HAP-1 (cell line): ENCODE data around the gene NCK2.

ENCODE experiments used
- DNase-seq, 2 experiments: peaks; one replicate each; pipeline ENCODE4 v3.0.0-alpha.2; 2016 to 2020; ENCODE audit warnings: low spot score in 2 of 2
- H3K27me3 ChIP-seq: fragments of 250-450 bp; sonication (Bioruptor Pico); 2 replicates; pipeline ENCODE4 v1.5.1; 2020; ENCODE audit warnings: low read depth, mild to moderate bottlenecking, moderate library complexity
- H3K36me3 ChIP-seq: fragments of 250-450 bp; sonication (Bioruptor Pico); replicated peaks from 2 replicates; pipeline ENCODE4 v1.5.1; 2020; ENCODE audit warnings: mild to moderate bottlenecking
- H3K4me1 ChIP-seq: fragments of 250-450 bp; sonication (Bioruptor Pico); 2 replicates; pipeline ENCODE4 v1.5.1; 2020; ENCODE audit warnings: mild to moderate bottlenecking
- H3K4me3 ChIP-seq: fragments of 250-450 bp; sonication (Bioruptor Pico); 2 replicates; pipeline ENCODE4 v1.5.1; 2020; ENCODE audit warnings: mild to moderate bottlenecking, moderate library complexity
- H3K9me3 ChIP-seq: fragments of 250-450 bp; sonication (Bioruptor Pico); 2 replicates; pipeline ENCODE4 v1.5.1; 2020; ENCODE audit warnings: mild to moderate bottlenecking, moderate library complexity
- in situ Hi-C: fragments of 300-500 bp; cut with MboI; formaldehyde crosslinking; loops from 3 replicates; pipeline ENCODE4 v1.14.3; 2020; ENCODE audit warnings: low sequenced_read_pairs, inconsistent platforms, mixed read lengths

NCK2 gene

DNA sequence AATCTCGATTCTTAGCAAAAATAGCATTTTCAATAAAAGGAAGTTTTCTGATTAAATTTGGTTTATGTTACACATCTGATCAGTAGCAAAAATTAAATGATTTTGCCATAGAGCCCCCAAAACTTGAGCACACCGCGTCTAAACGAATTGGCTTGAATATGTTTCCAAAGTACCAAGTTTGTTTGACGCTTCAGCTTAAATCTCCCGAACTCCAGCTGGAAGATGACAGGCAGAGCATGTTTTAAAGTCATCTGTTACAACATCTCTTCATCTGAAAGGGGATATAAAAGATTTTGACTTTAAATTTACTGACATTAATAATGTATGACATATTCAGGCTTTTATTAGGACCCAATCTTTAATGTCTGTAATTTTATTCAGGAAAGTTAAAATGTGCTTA lies 129.8 kb downstream of the NCK2 start:
- in situ Hi-C loops = no loop called here
- peaks cover 12% of the 10 kb centered on the region for H3K4me1 ChIP-seq
- DNase-seq = no peak
- no peaks in the 10 kb centered on the region for H3K27me3 ChIP-seq
- H3K9me3 ChIP-seq = no peaks in the 10 kb centered on the region
- H3K4me3 ChIP-seq = no peak overlapping the region
- H3K36me3 ChIP-seq = no peaks in the 10 kb centered on the region

DNA sequence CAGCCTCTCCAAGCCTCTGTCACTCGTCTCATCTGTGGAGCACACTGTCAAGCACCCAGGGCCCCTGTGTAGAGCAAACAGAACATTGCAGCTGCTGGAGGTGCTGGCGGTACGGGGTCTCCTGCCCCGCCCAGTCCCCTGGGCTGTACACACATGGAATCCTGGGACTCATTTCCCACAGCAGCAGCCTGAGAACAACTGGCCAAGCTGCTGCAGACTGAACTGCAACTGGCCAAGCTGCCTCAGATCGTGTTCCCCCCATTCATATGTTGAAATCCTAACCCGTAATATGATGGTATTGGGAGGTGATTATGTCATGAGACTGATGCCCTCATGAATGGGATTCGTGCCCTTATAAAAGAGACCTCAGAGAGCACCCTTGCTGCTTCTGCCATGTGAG lies 130.5 kb downstream of the NCK2 start:
- H3K4me3 ChIP-seq = no peak overlapping the region
- in situ Hi-C loops = no loop called here
- no peaks in the 10 kb centered on the region; the same call in 1 of the 2 replicates for H3K9me3 ChIP-seq
- H3K36me3 ChIP-seq = no peaks in the 10 kb centered on the region
- H3K4me1 ChIP-seq = peaks cover 12% of the 10 kb centered on the region
- peak in 1 of 2 experiments; percentile 21 for DNase-seq
- no peaks in the 10 kb centered on the region for H3K27me3 ChIP-seq

GRCh38 chr2:105876191-105876590 lies 131.5 kb downstream of the NCK2 start:
- no peaks in the 10 kb centered on the region; the same call in 1 of the 2 replicates for H3K9me3 ChIP-seq
- no peaks in the 10 kb centered on the region for H3K27me3 ChIP-seq
- H3K36me3 ChIP-seq = no peaks in the 10 kb centered on the region
- H3K4me3 ChIP-seq = no peak overlapping the region
- DNase-seq = no peak
- H3K4me1 ChIP-seq = peaks cover 12% of the 10 kb centered on the region
- in situ Hi-C loops = no loop called here

DNA sequence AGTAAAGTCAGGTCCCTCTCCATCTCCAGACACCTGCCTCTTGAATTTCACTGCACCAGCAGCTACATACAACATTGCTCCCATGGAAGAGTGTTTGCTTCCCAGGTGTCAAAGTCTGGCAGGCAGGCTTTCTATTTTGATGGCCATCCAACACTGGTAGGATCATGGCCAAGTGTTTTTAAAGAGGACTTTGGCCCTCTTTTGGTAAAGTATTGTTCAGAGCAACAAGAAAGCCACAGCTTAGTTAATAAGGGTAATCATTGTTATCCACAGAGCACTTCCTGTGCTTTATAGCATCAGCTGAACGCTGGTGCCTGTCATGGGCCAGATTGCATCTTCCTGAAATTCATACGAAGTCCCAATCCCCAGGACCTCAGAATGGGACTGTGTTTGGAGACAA lies 133.2 kb downstream of the NCK2 start:
- H3K4me3 ChIP-seq = no peak overlapping the region
- DNase-seq = no peak
- H3K9me3 ChIP-seq = no peaks in the 10 kb centered on the region; the same call in 1 of the 2 replicates
- H3K4me1 ChIP-seq = peaks cover 16% of the 10 kb centered on the region
- in situ Hi-C loops = no loop called here
- H3K36me3 ChIP-seq = no peaks in the 10 kb centered on the region
- H3K27me3 ChIP-seq = no peaks in the 10 kb centered on the region

- Histone ChIP-seq H3K4me1 (peaks cover 5% of the 10 kb centered on the region), H3K36me3 (no peaks in the 10 kb centered on the region), H3K4me3 (no peak overlapping the region), H3K9me3 (no peaks in the 10 kb centered on the region; the same call in 1 of the 2 replicates), H3K27me3 (no peaks in the 10 kb centered on the region)
- in situ Hi-C loops = no loop called here
- no peak for DNase-seq
These were observed 134.5 kb downstream of the NCK2 start for GRCh38 chr2:105879106-105879802.

DNA sequence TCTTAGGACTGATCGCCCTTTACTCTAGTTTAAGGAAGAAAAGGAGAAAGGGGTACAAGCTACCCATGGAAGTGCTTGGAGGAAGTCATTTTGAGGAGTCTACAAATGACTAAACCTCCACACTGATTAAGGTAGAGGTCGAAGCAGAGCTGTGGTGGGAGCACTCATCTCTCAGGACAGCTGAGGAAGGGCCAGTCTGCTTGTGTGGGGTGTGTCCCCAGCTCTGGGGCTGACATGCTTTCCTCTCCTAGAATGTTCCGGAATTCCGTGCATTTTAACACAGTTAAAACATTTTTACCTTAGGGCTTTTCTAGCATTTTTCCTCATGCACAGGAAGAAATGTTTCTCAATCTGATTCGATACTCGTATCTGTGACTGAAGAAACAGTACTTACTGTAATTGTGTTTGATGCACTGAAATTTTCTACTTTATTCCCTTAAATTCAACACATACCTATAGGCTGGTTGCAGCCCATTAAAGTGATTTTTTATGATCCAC lies 135.1 kb downstream of the NCK2 start:
- in situ Hi-C loops = no loop called here
- no peak overlapping the region for H3K4me3 ChIP-seq
- peaks cover 5% of the 10 kb centered on the region for H3K4me1 ChIP-seq
- no peak for DNase-seq
- no peaks in the 10 kb centered on the region for H3K36me3 ChIP-seq
- no peaks in the 10 kb centered on the region for H3K27me3 ChIP-seq
- H3K9me3 ChIP-seq = no peaks in the 10 kb centered on the region; the same call in 1 of the 2 replicates

DNA sequence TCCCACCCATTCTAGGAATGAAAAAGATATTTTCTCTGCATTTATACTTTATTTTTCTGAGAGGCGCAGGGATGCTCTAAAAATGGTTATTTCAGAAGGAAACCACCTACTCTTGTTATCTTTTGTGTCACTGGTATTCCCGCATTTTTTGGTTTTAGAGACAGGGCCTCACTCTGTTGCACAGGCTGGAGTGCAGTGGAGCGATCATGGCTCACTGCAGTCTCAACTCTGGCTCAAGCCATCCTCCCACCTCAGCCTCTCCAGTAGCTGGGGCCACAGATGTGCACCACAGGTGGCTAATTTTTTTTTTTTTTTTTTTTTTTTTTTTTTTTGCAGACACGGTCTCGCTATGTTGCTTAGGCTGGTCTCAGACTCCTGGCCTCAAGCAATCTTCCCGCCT lies 135.9 kb downstream of the NCK2 start:
- no peak overlapping the region for H3K4me3 ChIP-seq
- H3K27me3 ChIP-seq = no peaks in the 10 kb centered on the region
- in situ Hi-C loops = no loop called here
- H3K36me3 ChIP-seq = no peaks in the 10 kb centered on the region
- no peak for DNase-seq
- H3K9me3 ChIP-seq = no peaks in the 10 kb centered on the region; the same call in 1 of the 2 replicates
- H3K4me1 ChIP-seq = peaks cover 5% of the 10 kb centered on the region

DNA sequence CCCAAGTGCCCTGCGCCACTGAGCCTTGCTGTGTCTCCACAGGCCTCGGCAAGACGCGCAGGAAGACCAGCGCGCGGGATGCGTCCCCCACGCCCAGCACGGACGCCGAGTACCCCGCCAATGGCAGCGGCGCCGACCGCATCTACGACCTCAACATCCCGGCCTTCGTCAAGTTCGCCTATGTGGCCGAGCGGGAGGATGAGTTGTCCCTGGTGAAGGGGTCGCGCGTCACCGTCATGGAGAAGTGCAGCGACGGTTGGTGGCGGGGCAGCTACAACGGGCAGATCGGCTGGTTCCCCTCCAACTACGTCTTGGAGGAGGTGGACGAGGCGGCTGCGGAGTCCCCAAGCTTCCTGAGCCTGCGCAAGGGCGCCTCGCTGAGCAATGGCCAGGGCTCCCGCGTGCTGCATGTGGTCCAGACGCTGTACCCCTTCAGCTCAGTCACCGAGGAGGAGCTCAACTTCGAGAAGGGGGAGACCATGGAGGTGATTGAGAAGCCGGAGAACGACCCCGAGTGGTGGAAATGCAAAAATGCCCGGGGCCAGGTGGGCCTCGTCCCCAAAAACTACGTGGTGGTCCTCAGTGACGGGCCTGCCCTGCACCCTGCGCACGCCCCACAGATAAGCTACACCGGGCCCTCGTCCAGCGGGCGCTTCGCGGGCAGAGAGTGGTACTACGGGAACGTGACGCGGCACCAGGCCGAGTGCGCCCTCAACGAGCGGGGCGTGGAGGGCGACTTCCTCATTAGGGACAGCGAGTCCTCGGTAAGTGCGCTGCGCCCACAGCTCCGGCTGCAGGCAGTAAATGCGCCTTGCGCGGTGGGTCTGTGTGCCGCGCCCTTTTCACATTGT lies 136.8 kb downstream of the NCK2 start:
- in situ Hi-C loops = no loop called here
- H3K9me3 ChIP-seq = no peaks in the 10 kb centered on the region; the same call in 1 of the 2 replicates
- DNase-seq = no peak
- no peaks in the 10 kb centered on the region for H3K36me3 ChIP-seq
- H3K27me3 ChIP-seq = no peaks in the 10 kb centered on the region
- no peak overlapping the region for H3K4me3 ChIP-seq
- peaks cover 5% of the 10 kb centered on the region for H3K4me1 ChIP-seq

GRCh38 chr2:105882341-105882740 lies 137.6 kb downstream of the NCK2 start:
- in situ Hi-C loops = no loop called here
- DNase-seq = peak; percentile 39 to 47
- no peaks in the 10 kb centered on the region for H3K27me3 ChIP-seq
- H3K36me3 ChIP-seq = no peaks in the 10 kb centered on the region
- H3K9me3 ChIP-seq = no peaks in the 10 kb centered on the region; the same call in 1 of the 2 replicates
- no peak overlapping the region for H3K4me3 ChIP-seq
- H3K4me1 ChIP-seq = peaks cover 5% of the 10 kb centered on the region

- Histone ChIP-seq H3K27me3 (no peaks in the 10 kb centered on the region), H3K36me3 (no peaks in the 10 kb centered on the region), H3K4me3 (no peak overlapping the region), H3K4me1 (peaks cover 5% of the 10 kb centered on the region), H3K9me3 (no peaks in the 10 kb centered on the region; the same call in 1 of the 2 replicates)
- no peak for DNase-seq
- in situ Hi-C loops = no loop called here
These were observed 138.3 kb downstream of the NCK2 start for GRCh38 chr2:105882920-105883435.

DNA sequence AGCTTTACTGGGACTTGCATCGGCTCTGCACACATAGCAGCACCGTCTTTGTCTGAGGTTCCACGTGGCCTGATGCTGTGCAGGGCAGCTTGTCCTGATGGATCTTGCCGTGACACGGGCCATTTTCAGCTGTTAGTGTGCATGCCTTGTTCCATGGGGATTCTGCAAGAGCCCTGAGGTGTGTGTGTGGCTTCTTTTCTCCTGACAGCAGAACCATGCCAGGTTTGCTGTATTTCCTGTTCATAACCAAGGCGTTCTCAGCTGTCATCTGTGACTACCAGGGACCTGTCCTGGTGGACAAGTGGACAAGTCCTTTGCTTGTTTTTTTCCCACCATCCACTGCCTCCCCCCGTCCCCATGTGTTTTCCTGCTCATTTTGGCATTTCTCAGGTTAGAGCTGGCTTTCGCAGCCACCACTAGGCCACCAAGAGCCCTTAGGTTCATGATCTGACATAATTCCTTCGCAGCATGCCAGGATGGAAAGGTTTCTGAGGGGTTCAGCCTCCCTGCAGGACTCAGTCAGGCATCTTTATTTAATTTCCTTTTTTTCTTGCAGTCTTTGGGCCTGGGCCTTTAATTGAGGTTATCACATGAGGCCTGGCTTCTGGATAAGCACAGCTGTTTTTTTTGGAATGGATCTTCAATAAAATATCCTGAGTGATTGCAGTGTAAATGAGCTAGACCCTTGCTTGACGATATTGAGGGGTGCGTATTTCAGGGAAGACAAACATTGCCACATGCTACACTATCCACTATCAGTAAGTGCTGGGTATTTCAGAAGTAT lies 139.4 kb downstream of the NCK2 start:
- H3K4me3 ChIP-seq = no peak overlapping the region
- H3K9me3 ChIP-seq = no peaks in the 10 kb centered on the region; the same call in 1 of the 2 replicates
- H3K36me3 ChIP-seq = no peaks in the 10 kb centered on the region
- peaks cover 5% of the 10 kb centered on the region for H3K4me1 ChIP-seq
- in situ Hi-C loops = no loop called here
- H3K27me3 ChIP-seq = no peaks in the 10 kb centered on the region
- no peak for DNase-seq

DNA sequence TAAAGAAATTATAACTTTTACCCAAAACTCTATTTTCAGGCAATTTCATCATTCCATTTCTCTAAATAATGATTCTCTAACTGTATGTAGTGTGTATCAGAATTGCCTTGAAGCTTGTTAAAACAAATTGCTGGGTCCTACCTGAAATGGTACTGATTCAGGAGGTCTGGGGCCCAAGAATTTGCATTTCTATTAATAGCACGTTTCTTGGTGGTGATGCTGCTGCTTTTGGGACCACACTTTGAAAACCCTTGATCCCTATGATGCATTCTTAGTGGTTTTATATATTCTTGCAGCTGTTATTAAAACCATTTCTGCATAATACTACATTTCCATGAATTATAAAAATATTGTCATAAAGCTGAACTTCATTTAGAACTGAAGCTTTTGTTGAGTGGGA lies 140.7 kb downstream of the NCK2 start:
- in situ Hi-C loops = no loop called here
- Histone ChIP-seq H3K4me1 (peaks cover 5% of the 10 kb centered on the region), H3K9me3 (no peaks in the 10 kb centered on the region; the same call in 1 of the 2 replicates), H3K36me3 (no peaks in the 10 kb centered on the region), H3K27me3 (no peaks in the 10 kb centered on the region), H3K4me3 (no peak overlapping the region)
- no peak for DNase-seq

DNA sequence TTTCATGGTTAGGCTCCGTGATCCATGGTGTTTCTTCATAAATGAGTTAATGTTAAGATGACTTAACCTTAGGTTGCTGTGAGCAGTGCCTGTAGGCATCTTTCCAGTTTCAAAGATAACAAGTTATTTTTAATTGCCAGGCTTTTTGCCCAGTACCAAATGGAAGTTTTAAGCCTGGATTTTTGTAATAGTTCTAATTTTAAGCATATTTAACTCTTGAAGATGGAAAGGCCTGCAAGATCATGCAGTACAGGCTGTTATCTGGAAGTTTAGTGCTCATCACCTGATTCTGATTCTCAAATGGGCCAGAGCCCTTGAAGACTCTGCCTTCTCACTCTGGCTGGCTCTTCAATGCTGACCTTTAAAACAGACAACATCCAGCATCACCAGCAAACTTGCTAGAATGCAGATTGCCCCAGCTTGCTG lies 141.3 kb downstream of the NCK2 start:
- Histone ChIP-seq H3K4me1 (peaks cover 5% of the 10 kb centered on the region), H3K4me3 (no peak overlapping the region), H3K27me3 (no peaks in the 10 kb centered on the region), H3K9me3 (no peaks in the 10 kb centered on the region), H3K36me3 (no peaks in the 10 kb centered on the region)
- in situ Hi-C loops = no loop called here
- no peak for DNase-seq
